Type B pancreatic cell (in vitro differentiated cells): ENCODE results near the gene RACK1. TPM values are rescaled to one million over a fixed set of nuclear protein-coding genes. Genes with fewer than 3 reads are reported as not detected.

Experiments used
- DNase-seq: peaks from one replicate; pipeline ENCODE4 v3.0.0; 2021; ENCODE audit warnings: mixed read lengths; ENCODE audit not compliant: unreplicated experiment; ENCODE audit errors: extremely low spot score
- H3K27ac Mint-ChIP-seq: 2 replicates; pipeline ENCODE4 v1.8.0; 2021; ENCODE audit warnings: mild to moderate bottlenecking, mixed read lengths
- H3K27me3 Mint-ChIP-seq: 2 replicates; pipeline ENCODE4 v1.8.0; 2021; ENCODE audit warnings: mixed read lengths
- H3K36me3 Mint-ChIP-seq: 2 replicates; pipeline ENCODE4 v1.8.0; 2021; ENCODE audit warnings: mixed read lengths
- H3K4me1 Mint-ChIP-seq: one replicate; pipeline ENCODE4 v1.8.0; 2021; ENCODE audit warnings: mixed read lengths; ENCODE audit not compliant: unreplicated experiment
- H3K4me3 Mint-ChIP-seq: 2 replicates; pipeline ENCODE4 v1.8.0; 2021; ENCODE audit warnings: mild to moderate bottlenecking, mixed read lengths
- H3K9me3 Mint-ChIP-seq: 2 replicates; pipeline ENCODE4 v1.8.0; 2021; ENCODE audit warnings: mixed read lengths
- CTCF ChIP-seq: fragments of 200-600 bp; sonication (generic); conservative IDR thresholded peaks from 2 replicates; pipeline ENCODE4 v1.5.0; 2021; ENCODE audit warnings: antibody characterized with exemption, mild to moderate bottlenecking
- total RNA-seq: library from RNA; stranded (reverse); gene quantifications from 2 replicates; pipeline ENCODE4 v1.2.1, GENCODE V29; 2021; ENCODE audit warnings: low replicate concordance

Gene RACK1
- total RNA-seq, 1 donor from 2014 or later = 2,055 TPM

GRCh38 chr5:181223058-181223728 is 20.5 kb downstream of the RACK1 start, which contains the start of gene TRIM41:
Gene TRIM41 (plus strand): TSS chr5:181223281. CDS start chr5:181224000, 719 bp downstream.
- Mint-ChIP-seq H3K36me3 (peaks cover 11% of the 10 kb centered on the region), H3K4me3 (peak within 1 kb of the TSS; percentile 99), H3K4me1 (peaks cover 27% of the 10 kb centered on the region), H3K9me3 (no peaks in the 10 kb centered on the region), H3K27me3 (peaks cover 16% of the 10 kb centered on the region), H3K27ac (peak within 1 kb of the TSS; percentile 100)
- DNase-seq = peak; percentile 99
- peak; percentile 10 for TF ChIP-seq CTCF

- Mint-ChIP-seq H3K27me3 (peaks cover 21% of the 10 kb centered on the region), H3K36me3 (peaks cover 14% of the 10 kb centered on the region), H3K27ac (peak overlapping the region; percentile 100), H3K9me3 (no peaks in the 10 kb centered on the region), H3K4me1 (peaks cover 32% of the 10 kb centered on the region), H3K4me3 (peak overlapping the region; percentile 99)
- no peak for DNase-seq
- TF ChIP-seq CTCF = peak; percentile 68
Observed at GRCh38 chr5:181222630-181223057, 21.1 kb downstream of the RACK1 start.

- H3K27ac Mint-ChIP-seq = peak overlapping the region; percentile 100
- peaks cover 36% of the 10 kb centered on the region for H3K4me1 Mint-ChIP-seq
- peak; percentile 97 for DNase-seq
- H3K27me3 Mint-ChIP-seq = peaks cover 24% of the 10 kb centered on the region
- peaks cover 14% of the 10 kb centered on the region for H3K36me3 Mint-ChIP-seq
- no peak for TF ChIP-seq CTCF
- peak overlapping the region; percentile 99 for H3K4me3 Mint-ChIP-seq
- no peaks in the 10 kb centered on the region for H3K9me3 Mint-ChIP-seq
Observed at GRCh38 chr5:181221792-181222629, 21.7 kb downstream of the RACK1 start.

- TF ChIP-seq CTCF = no peak
- peak overlapping the region; percentile 99 for H3K4me3 Mint-ChIP-seq
- H3K27me3 Mint-ChIP-seq = peaks cover 27% of the 10 kb centered on the region
- H3K9me3 Mint-ChIP-seq = no peaks in the 10 kb centered on the region
- H3K36me3 Mint-ChIP-seq = peaks cover 14% of the 10 kb centered on the region
- H3K27ac Mint-ChIP-seq = peak overlapping the region; percentile 100
- peaks cover 40% of the 10 kb centered on the region for H3K4me1 Mint-ChIP-seq
- DNase-seq = no peak
Observed at GRCh38 chr5:181221105-181221791, 22.5 kb downstream of the RACK1 start.

GRCh38 chr5:181220178-181220515 is 23.6 kb downstream of the RACK1 start:
- H3K9me3 Mint-ChIP-seq = no peaks in the 10 kb centered on the region
- H3K27ac Mint-ChIP-seq = peak overlapping the region; percentile 8
- peaks cover 14% of the 10 kb centered on the region for H3K36me3 Mint-ChIP-seq
- peak overlapping the region; percentile 74 for H3K4me3 Mint-ChIP-seq
- H3K4me1 Mint-ChIP-seq = peaks cover 42% of the 10 kb centered on the region
- no peak for TF ChIP-seq CTCF
- peaks cover 29% of the 10 kb centered on the region for H3K27me3 Mint-ChIP-seq
- no peak for DNase-seq
